HG03558 (cell line): ENCODE data around the gene RB1.

Experiments
- ATAC-seq: cut with Tn5 transposase; IDR thresholded peaks from one replicate; pipeline ENCODE4 v1.9.1; 2021; ENCODE audit warnings: moderate number of reproducible peaks; ENCODE audit not compliant: unreplicated experiment; ENCODE audit errors: extremely low read depth

Gene RB1

DNA sequence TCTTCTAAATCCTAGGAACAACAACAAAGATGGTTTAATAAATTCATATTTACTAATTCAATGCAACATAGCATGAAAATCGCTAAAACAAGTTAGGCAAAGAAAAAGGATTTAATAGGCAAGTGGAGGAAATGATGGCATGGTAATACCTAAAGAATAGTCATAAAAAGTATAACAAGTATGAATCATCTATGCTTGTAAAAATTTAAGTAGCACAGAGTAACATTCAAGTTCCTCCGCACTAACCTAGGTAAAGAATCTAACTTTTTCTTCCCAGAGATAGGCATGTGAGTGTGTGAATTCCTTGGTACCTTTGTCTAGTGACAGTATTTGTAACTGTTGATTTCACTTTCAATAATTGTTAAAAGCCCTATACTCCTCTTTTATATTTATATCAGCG lies 186.7 kb downstream of the RB1 start:
- ATAC-seq = no peak

- ATAC-seq = no peak
Measured at GRCh38 chr13:48491423-48492095, 188.0 kb downstream of the RB1 start.

GRCh38 chr13:48492096-48492440 lies 188.5 kb downstream of the RB1 start:
- ATAC-seq = peak; percentile 23

GRCh38 chr13:48492470-48493065 lies 189.0 kb downstream of the RB1 start:
- ATAC-seq = peak; percentile 64

- ATAC-seq = no peak
Measured at GRCh38 chr13:48493066-48493765, 189.7 kb downstream of the RB1 start.

- no peak for ATAC-seq
Measured at GRCh38 chr13:48493851-48494250, 190.3 kb downstream of the RB1 start.

DNA sequence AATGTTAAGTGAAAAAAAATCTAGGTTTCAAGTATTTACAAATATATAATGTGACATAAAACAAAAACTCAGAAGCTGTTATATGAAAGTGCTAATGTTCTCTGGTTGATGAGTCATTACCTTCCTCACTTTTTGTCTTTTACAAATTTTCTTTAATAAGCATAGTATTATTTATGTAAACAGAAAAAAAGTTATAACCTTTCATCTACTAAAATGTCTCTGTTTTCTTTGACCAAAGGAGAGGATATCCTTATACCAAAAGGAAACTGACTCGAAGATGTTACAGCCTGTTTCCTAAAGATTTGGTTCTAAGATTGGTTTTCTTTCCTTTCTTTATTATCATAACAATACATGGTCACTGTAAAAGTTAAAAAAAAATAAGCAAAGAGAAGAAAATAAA lies 191.3 kb downstream of the RB1 start:
- ATAC-seq = no peak

- ATAC-seq = no peak
Measured at GRCh38 chr13:48496271-48497161, 193.0 kb downstream of the RB1 start.

- no peak for ATAC-seq
Measured at GRCh38 chr13:48497669-48498068, 194.1 kb downstream of the RB1 start.

GRCh38 chr13:48500652-48501197 lies 197.2 kb downstream of the RB1 start:
- ATAC-seq = peak; percentile 35

GRCh38 chr13:48501705-48502104 lies 198.2 kb downstream of the RB1 start:
- no peak for ATAC-seq

DNA sequence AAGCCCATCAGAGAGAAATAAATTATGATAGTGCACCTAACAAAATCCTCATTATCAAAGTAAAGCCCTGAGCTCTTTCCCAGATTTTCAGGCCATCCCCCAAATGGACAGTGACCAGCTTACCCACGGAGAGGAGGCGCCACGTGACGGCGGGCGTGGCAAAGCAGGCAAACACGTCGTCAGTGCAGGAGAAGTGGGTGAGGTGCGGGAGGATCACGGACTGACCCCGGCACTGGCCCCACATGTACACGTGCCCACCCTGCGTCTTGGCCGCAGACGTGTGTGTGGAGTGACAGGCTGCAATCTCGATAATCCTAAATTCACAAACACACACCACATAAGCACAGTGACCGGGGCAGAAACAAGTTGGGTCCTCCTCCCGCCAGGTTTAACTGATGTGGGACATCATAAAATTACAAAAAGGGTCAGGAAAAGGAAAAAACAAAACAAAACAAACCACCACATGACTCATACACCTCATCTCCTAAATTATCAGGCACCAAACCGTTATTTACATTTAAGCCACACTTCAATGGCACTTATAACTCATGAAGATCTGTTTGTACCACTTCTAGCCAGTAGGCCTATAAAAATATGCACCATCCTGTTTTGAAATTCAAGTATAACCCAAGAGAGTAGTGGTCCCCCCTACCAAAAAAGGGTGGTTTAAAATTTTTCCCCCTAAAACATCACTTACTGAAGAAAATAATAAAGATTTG lies 199.2 kb downstream of the RB1 start:
- ATAC-seq = no peak

DNA sequence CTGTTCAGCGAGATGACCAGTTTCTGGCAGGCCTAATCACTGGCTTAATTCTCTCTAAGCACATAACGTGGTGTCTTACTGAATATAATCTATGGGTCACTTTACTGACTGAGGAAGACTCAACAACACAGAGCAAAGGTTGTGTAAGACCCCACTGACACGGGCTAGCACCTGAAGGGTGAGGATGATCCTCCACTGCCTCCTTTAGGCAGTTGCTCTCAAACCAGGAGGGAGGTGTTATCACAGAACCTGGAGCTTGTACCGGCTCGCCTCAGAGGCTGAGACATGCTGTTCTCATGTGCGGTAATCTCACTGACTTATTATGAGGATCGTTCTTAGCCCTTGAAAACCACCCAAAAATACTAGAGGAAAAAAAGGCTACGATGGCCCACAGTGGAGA lies 201.1 kb downstream of the RB1 start:
- no peak for ATAC-seq

DNA sequence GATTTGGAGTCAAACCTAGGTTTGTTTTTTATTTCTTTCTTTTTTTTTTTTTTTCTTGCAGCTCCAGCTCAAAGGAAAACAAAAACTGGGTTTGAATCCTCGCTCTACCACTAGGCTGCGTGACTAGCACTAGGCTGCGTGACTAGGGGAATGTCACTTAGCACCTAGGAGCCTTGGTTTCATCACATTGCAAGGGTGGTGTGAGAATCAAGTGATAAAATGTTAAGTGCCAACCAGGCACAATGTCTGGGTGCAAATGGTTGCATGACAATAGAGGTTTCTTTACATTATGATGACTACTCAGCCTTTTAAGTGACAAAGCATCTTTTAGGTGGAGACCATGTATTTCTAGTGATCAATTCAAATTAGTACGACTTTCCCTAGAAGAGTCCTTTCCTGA lies 201.5 kb downstream of the RB1 start:
- no peak for ATAC-seq

- ATAC-seq = peak; percentile 44
Measured at GRCh38 chr13:48505597-48506091, 202.1 kb downstream of the RB1 start.

DNA sequence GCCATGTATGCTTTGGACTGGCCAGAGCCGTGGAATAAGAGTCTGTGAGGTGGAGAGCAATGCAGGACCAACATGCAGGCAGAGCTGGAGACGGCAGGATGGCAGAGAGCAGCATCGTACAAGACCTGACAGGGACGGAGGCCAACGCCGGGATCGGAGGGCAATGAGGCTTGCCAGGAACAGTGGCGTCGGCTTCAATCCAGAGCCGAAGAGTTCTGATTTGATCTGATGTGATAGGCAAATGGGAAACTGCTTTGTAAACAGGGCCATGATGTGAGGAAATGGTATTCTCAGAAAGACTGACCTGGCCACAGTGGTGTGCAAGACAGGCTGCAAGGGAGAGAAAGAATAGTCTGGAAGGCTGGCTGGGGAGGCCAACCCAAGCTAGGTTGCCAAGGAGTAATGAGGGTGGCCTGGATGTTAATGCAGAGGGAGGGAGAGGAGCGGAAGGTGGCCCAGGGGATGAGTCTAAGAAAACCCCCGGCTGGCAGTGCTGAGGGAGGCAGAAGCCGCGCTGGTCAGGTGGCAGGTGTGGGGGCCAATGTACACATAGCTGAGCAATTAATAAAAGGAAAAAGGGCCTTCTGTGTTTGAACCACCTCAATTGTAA lies 202.6 kb downstream of the RB1 start:
- peak; percentile 10 for ATAC-seq

GRCh38 chr13:48507021-48507420 lies 203.5 kb downstream of the RB1 start:
- no peak for ATAC-seq

DNA sequence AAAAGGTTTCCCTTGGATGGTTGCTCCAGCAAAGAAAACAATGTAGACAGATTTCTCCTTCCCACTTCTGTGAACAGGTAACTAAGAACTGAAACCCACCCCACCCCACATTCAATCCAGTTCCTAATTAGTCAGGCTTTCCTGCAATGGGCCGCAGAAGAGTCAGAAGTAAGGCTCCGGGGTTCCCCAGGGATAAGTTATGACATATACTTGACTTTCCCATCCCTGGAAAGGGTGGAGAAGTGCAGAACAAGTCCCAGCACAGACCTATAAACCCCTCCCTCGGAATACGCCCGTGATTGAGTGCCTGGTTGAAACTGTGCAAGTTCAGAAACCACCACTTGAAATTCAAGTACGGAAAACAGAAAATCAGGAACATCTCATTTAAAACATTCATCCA lies 204.5 kb downstream of the RB1 start:
- ATAC-seq = no peak

- ATAC-seq = no peak
Measured at GRCh38 chr13:48510698-48511097, 207.1 kb downstream of the RB1 start.
